Uterus (tissue), 4 donors: ENCODE data around the gene SP110. TPM values are rescaled to one million over a fixed set of nuclear protein-coding genes. Genes with fewer than 3 reads are reported as not detected.

Experiments
- total RNA-seq, 4 donors: library from RNA; depleted of rRNA in 3 of 4; stranded (reverse); fragments of >200 nt in 3 of 4; gene quantifications; one replicate each; pipeline versions ENCODE4 v1.1.0 to v1.2.4, GENCODE V29; 2014 to 2023
- donor health status: DM: yes; HTN: yes; CAD: no.

The SP110 gene
- total RNA-seq, 4 donors from 2014 or later = 10.5 to 77.9 (median 23.8) TPM

Other genes starting within 250 kb of the SP110 start
- 10 to 100 TPM in 2 of 4 donors, 1 to 10 TPM in 2; 3.2 to 28.6 (median 8.2) TPM for gene SLC16A14, start 151.1 kb downstream of the SP110 start, total RNA-seq
- 1 to 10 TPM in 1 of 4 donors, under 1 TPM in 2, not detected in 1; 0.77 to 1.1 (median 0.97) TPM for gene SP140, start 5.8 kb upstream of the SP110 start, total RNA-seq
- 10 to 100 TPM in 3 of 4 donors, 1 to 10 TPM in 1; 7.5 to 21.6 (median 14.1) TPM for gene SP140L, start 107.2 kb upstream of the SP110 start, total RNA-seq
- 100 to 1,000 TPM in 3 of 4 donors, 10 to 100 TPM in 1; 65.9 to 197 (median 123) TPM for gene SP100, start 196.2 kb upstream of the SP110 start, total RNA-seq